Measurements from ENCODE around the gene ZMAT2.

GRCh38 chr5:140734354-140734753 lies 34.1 kb downstream of the ZMAT2 start:
- no peak for TF ChIP-seq YY1 (IDR thresholded peaks at IDR 0.05; ENCODE audit: insufficient read depth, insufficient read length)
- no peak for TF ChIP-seq ZNF274 (IDR thresholded peaks at IDR 0.05; ENCODE audit: low read depth, low read length)
